Renal cortical epithelial cell (primary cell): Measurements from ENCODE around the gene OIP5. TPM values are rescaled to one million over a fixed set of nuclear protein-coding genes. Genes with fewer than 3 reads are reported as not detected.

Source experiments
- DNase-seq: peaks from one replicate; pipeline ENCODE4 v3.0.0-alpha.2; 2011; ENCODE audit warnings: low read depth
- total RNA-seq: library from RNA; depleted of rRNA; stranded (reverse); fragments of >200 nt; gene quantifications from 2 replicates; pipeline ENCODE4 v1.2.3, GENCODE V29; 2014

OIP5 gene
- total RNA-seq, 1 donor from 2014 or later: 0.60 TPM

DNA sequence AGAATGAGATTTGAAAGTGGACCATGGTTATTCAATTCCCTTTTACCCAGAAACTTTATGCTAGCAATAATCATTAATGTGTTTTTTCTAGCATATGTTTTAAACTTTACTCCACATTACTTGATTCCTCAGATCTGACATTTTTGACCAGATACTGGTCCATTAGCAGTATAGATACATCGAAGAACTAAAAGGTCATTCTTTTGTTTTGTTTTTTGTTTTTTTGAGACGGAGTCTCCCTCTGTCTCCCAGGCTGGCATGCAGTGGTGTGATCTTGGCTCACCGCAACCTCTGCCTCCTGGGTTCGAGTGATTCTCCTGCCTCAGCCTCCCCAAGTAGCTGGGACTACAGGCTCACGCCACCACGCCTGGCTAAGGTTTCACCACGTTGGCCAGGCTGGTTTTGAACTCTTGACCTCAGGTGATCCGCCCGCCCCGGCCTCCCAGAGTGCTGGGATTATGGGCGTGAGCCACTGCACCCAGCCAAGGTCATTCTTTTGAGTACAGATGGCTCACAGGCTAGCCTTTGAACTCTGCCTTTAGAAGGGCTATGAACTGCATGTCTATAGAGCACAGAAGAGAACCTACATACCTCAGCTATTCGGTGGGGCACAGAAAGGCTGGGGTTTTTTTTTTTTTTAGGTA lies 72.7 kb downstream of the OIP5 start:
- DNase-seq: no peak

Other genes starting within 250 kb of the OIP5 start
- 21.2 and 33.9 TPM in 2 replicates for gene INO80, start 216.3 kb downstream of the OIP5 start, total RNA-seq
- not detected in 2 replicates for gene EXD1, start 101.8 kb downstream of the OIP5 start, total RNA-seq
- gene CHP1, start 101.3 kb downstream of the OIP5 start, total RNA-seq: 130 and 161 TPM in 2 replicates
- gene NUSAP1, start 290 bp upstream of the OIP5 start, total RNA-seq: 7.8 and 53.3 TPM in 2 replicates
- gene NDUFAF1, start 69.9 kb upstream of the OIP5 start, total RNA-seq: 45.4 and 49.1 TPM in 2 replicates
- 16.1 and 33.2 TPM in 2 replicates for gene RTF1, start 84.5 kb upstream of the OIP5 start, total RNA-seq
- gene ITPKA, start 161.3 kb upstream of the OIP5 start, total RNA-seq: 4.5 and 9.7 TPM in 2 replicates
- 0.25 and 1.0 TPM in 2 replicates for gene LTK, start 181.2 kb upstream of the OIP5 start, total RNA-seq
- 8.7 and 32.0 TPM in 2 replicates for gene RPAP1, start 211.7 kb upstream of the OIP5 start, total RNA-seq
- 6.1 and 11.3 TPM in 2 replicates for gene TYRO3, start 226.6 kb upstream of the OIP5 start, total RNA-seq